HG03066 (cell line): ENCODE measurements around the gene OR9K2.
"Not testable (repeated sequence)": the region's sequence is repeated elsewhere in the genome, so short reads cannot be mapped to it uniquely, and the experiment has no call there.

ENCODE experiments used
- ATAC-seq: cut with Tn5 transposase; IDR thresholded peaks from one replicate; pipeline ENCODE4 v1.9.1; 2021; ENCODE audit warnings: low read depth; ENCODE audit not compliant: unreplicated experiment

OR9K2 gene, protein sequence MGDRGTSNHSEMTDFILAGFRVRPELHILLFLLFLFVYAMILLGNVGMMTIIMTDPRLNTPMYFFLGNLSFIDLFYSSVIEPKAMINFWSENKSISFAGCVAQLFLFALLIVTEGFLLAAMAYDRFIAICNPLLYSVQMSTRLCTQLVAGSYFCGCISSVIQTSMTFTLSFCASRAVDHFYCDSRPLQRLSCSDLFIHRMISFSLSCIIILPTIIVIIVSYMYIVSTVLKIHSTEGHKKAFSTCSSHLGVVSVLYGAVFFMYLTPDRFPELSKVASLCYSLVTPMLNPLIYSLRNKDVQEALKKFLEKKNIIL

DNA sequence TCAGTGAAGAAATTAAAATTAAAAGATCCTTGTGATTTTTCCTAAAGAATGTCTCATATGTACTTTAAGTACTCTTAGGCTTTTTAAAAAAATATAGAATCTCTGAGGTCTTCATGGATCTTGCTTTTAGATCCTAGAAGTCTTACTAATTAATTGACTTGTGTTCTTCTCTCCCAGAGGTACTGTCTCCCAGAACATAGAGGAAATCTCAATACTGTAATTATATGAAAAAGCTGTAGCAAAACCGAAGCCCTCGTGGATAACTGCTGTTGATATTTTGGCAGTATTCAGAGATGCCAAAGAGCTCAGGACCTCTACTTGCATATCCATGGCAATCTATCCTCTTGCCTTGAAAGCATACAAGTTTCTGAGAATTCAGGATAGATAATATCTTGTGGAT is at the start of gene OR9K2:
Gene OR9K2, plus strand, starts transcription at position 301 of the 400 bp plus-strand sequence. CDS start 3,429 bp downstream, outside the sequence.
- no peak for ATAC-seq

DNA sequence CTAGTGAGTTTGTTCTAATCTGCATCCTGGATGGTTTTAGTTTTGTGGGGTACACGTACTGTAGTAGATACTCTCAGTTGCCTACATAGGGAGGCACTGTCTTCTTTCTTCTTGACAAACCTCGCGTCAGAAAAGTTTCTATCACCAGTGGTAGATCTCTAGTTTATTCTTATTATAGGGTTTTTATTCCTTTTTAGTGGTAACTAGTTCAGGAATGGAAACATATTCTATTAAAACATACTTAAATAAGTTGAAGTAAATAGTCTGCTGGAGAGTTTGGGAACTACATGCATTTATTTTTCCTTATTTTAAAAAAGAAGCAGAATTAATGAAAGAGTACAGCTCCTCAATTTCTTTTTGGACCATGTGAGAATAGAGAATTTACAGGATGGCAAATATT is 33.6 kb upstream of the OR9K2 start:
- ATAC-seq: no peak

DNA sequence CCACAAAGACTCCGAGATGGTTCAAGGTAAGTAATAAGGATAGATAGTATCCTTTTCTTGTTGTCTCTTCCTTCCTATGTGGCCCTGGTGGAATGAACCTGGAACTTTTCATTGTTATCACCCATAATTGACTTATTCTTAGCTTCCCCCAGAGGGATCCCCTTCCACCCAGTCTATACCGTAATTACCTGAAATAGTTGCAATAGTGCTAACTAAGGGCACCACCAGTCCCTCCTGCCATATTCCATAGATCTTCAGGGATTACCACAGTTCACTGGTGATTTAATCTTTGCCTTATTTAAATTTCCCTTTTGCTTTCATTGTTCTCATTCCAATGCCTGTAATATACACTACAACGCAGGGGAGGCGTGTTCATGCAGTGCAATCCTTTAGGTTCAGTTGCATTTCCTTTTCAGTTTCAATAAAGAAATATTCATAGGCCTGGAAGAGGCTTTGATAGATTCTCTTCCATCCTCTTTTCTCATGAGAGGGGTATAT is 13.8 kb upstream of the OR9K2 start:
- ATAC-seq: no peak

DNA sequence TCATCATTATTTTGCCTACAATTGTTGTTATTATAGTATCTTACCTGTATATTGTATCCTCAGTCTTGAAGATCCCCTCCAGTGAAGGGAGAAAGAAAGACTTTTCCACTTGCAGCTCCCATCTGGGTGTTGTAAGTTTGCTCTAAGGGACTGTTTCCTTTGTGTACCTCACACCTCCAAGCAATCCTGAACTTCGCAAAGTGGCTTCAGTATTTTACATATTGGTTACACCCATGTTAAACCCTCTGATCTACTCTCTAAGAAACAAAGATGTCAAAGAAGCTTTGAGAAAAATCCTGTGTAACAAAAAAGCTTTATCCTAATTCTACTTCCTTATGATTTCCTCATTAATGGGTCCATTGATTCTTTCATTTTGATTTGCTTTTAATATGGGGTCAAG is 10.1 kb upstream of the OR9K2 start:
- no peak for ATAC-seq

DNA sequence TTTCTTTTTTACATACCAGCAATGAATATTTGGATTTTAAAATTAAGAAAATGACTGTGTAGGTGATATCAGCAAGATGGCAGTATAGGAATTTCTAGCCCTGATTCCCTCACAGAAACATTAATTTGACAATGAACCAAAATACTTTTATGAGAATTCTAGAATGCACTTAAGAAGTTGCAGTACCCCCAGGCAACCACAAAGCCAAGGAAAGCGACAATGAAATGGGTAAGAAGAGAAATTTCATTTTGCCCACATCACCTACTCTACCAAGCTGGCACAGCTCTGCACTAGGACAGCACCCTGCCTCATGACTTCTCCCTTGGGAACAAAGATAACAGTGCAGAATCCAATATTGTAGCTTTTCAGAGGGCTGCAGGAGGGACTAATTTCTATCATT is 6.6 kb downstream of the OR9K2 start:
- no peak for ATAC-seq

DNA sequence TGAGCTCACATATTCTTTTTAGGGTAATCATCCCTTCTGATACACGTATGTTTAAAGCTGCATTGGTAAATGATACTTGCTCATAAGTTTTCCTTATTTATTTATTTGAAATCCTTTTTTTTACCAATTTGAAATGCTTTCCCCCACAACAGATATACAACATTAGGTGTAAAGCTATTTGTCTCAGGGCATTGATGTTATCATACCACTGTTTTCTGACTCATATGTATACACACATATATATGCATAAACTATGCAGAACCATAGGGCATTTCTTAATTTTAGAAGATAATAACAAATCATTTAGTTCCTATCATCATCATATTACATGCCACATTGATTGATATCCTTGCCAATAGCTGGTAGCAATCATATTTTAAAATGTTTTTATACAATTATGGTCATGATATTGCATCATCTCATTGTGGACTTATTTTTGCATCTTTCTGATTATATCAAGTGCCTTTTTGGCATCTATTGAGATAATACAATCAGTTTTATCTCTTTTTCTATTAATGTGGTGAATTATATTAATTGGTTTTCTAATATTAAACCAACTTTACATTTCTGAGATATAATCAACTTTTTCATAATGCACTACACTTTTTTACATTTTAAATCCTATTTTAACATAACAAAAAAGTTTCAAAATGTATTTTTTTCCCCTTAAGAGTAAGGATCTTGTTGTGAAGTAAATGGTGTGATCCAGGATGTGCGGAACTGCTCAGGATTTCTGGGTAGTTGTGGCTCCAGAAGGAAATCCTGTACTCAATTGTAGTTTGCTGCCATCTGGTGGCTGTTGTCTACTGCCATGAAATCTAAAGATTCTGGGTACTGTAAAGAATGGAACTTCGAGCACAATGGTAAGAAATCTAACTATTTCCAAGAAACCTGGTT is 16.7 kb downstream of the OR9K2 start:
- ATAC-seq: no peak

DNA sequence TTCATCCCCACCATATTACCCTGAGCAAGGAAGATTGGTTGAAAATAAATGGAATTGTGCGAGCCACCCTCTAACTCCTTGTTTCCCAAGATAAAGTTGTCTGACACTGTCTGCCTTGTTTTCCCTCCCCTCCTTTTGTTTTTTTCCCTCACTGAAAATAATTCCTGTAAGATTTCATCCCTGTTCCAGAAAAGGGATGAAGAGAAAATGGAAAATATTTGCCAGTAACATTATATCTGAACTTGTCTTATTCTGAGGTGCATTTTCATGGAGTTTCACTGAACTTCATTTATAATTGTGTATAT is 17.3 kb downstream of the OR9K2 start:
- ATAC-seq: no peak

DNA sequence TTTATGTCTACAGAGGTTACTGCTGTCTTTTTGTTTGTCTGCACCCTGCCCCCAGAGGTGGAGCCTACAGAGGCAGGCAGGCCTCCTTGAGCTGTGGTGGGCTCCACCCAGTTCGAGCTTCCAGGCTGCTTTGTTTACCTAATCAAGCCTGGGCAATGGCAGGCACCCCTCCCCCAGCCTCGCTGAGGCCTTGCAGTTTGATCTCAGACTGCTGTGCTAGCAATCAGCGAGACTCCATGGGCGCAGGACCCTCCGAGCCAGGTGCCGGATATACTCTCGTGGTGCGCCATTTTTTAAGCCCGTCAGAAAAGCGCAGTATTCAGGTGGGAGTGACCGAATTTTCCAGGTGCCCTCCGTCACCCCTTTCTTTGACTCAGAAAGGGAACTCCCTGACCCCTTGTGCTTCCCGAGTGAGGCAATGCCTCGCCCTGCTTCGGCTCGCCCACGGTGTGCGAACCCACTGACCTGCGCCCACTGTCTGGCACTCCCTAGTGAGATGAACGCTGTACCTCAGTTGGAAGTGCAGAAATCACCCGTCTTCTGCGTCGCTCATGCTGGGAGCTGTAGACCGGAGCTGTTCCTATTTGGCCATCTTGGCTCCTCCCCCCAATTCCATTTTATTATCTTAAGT is 40.9 kb downstream of the OR9K2 start:
- ATAC-seq: not testable (repeated sequence)

DNA sequence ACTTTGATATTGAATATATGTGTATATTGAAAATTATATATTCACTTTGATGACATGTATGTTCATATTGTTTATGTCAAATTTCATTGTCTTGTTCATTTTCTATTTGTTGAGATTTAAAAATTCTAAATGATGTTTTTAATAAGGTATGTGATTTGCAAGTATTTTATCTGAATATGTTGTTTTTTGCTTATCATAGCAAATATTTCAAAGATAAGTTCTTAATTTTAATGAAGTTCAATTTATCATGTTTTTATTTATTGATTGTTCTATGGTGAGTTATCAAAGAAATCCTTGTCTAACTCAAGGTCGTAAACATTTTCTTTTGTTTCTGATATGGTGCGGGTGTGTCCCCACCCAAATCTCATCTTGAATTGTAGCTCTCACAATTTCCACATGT is 45.2 kb downstream of the OR9K2 start:
- ATAC-seq: no peak

DNA sequence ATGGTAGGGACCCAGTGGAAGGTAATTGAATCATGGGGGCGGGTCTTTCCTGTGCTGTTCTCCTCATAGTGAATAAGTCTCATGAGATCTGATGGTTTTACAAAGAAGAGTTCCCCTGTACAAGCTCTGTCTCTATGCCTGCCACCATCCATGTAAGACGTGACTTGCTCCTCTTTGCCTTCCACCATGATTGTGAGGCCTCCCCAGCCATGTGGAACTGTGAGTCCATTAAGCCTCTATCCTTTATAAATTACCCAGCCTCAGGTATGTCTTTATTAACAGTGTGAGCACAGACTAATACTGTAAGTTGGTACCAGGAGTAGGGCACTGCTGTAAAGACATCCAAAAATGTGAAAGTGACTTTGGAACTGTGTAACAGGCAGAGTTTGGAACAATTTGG is 45.6 kb downstream of the OR9K2 start:
- not testable (repeated sequence) for ATAC-seq

DNA sequence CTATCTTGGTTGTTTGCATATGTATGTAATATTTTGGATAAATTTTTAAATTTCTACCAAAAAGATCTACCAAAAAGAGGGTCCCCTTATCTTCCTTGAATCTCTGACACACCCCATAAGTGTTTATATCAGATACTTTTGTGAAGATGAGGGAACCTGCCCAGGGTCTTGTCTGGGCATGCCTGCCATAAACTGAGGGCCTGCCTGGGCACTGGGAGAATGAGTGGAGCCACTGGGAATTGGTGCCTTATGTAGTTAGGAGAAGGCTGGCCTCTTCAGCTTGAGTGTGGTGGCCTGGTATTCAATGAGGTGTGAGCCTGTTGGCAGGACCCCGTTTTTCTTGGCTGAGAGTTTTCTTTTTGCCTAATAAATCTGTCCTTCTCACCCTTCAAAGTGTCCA is 46.5 kb downstream of the OR9K2 start:
- no peak for ATAC-seq

DNA sequence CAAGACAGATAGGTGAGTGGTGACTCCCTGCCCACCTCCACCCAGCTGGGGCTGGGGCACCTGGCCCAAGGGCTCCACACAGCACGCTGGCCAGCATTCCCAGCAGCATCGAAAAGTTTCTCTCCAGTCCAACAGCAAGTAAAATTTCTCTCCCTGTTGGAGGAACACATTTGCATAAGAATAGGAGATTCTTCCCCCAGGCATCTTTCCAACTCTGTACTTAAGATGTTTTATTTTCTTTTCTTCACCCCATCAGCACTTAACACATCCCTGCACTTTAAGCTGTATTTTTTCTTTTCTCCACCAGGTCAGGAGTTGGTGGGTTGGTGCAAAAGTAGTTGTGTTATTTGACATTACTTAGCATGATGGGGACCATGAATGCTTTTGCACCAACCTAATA is 47.2 kb downstream of the OR9K2 start:
- ATAC-seq: no peak
